GM12874 (cell line): ENCODE results near the gene COP1.

Experiments used
- TF ChIP-seq, protein P1 (sequence below): IDR thresholded peaks from 2 replicates; pipeline ENCODE4 v1.5.1; 2011; ENCODE audit warnings: low read depth, mild to moderate bottlenecking, control low read depth, low read length, moderate library complexity; ENCODE audit not compliant: insufficient read depth

Gene COP1

DNA sequence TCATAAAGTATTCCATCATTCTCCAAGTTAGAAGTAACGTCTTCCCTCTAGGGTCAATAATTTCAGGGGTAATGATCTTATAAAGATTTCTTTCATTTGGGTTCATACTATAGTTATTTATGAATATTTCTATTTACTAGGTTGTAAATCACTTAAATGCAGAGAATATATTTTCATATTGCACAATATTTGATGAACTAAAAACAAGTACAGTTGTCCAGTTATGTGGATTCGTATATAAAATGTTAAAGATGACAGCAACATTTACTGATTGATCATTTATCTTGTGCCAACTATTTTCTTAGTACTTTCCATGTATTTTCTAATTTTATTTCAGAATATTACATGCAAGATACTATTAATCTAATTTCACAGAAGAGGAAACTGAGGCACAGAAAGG lies 243.3 kb downstream of the COP1 start:
- TF ChIP-seq, protein P1, sequence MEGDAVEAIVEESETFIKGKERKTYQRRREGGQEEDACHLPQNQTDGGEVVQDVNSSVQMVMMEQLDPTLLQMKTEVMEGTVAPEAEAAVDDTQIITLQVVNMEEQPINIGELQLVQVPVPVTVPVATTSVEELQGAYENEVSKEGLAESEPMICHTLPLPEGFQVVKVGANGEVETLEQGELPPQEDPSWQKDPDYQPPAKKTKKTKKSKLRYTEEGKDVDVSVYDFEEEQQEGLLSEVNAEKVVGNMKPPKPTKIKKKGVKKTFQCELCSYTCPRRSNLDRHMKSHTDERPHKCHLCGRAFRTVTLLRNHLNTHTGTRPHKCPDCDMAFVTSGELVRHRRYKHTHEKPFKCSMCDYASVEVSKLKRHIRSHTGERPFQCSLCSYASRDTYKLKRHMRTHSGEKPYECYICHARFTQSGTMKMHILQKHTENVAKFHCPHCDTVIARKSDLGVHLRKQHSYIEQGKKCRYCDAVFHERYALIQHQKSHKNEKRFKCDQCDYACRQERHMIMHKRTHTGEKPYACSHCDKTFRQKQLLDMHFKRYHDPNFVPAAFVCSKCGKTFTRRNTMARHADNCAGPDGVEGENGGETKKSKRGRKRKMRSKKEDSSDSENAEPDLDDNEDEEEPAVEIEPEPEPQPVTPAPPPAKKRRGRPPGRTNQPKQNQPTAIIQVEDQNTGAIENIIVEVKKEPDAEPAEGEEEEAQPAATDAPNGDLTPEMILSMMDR, result no peak

DNA sequence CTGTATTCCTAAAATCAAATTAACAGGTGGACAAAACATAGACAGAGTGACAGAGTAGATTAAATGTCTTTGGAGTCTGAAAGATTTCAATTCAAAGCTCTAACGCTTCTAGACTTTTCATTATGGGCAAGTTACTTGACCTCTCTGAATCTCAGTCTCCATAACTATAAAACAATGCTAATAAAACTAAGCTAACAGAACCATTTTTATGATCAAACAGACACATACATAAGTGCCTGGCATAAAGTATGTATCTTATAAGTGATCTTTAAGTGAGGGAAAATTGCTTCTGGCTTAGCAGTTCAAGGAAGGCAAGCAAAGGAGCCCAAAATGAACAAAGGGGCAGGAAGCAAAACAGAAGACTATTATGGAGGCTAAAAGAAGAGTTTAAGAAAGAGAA lies 246.9 kb downstream of the COP1 start:
- TF ChIP-seq, protein P1, result no peak

GRCh38 chr1:175951627-175952026 lies 255.5 kb downstream of the COP1 start:
- TF ChIP-seq, protein P1, result no peak

- TF ChIP-seq, protein P1, result no peak
Observed at GRCh38 chr1:175947771-175948170, 259.3 kb downstream of the COP1 start.

GRCh38 chr1:175944591-175944990 lies 262.5 kb downstream of the COP1 start:
- TF ChIP-seq, protein P1, result no peak

DNA sequence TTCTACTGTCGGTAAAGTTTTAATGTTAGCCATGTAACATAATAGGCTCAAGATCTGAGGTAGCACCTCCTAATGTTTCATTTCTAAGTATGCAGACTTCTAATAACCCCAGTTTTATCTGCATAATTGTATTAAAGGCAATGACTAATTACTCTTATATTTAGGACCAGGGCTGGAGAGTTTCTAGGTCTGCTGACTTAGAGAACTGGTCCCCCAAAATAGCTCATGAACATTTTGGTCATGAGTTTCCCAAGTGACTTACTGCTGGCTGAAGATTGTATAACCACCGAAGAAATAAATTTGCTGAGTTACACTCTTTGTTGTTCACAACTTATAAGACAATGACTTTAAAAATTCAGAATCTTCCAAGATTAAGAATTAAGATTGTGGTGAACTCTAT lies 265.9 kb downstream of the COP1 start:
- TF ChIP-seq, protein P1, result no peak

- TF ChIP-seq, protein P1, result no peak
Observed at GRCh38 chr1:175936736-175937135, 270.4 kb downstream of the COP1 start.
